Measurements from ENCODE around the gene RASAL2. TPM values are rescaled to one million over a fixed set of nuclear protein-coding genes. Genes with fewer than 3 reads are reported as not detected.
"Not testable (repeated sequence)": the region's sequence is repeated elsewhere in the genome, so short reads cannot be mapped to it uniquely, and the experiment has no call there.

Gene RASAL2
- total RNA-seq, 2 donors from 2014 or later, result 9.9 to 20.4 TPM

DNA sequence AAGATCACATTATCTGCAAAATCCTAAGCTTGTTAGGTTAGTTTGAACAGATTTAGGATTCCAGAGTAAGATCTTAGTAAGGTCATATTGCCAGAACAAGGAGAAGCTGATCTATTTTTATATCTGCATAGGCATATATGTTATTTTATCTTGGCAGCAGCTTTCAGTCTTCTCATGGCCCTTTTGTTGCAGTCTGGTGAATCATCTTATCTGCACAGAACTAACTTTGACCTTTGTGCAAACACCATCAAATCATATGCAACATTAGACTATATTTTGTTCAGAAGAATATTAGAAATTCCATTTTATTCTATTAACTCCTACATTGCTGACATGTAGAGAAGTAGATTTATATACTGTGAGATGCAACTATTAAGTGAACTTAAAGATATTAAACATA lies 295.5 kb downstream of the RASAL2 start:
- no peak overlapping the region for H3K27ac ChIP-seq
- TF ChIP-seq POLR2A (IDR thresholded peaks at IDR 0.05) (no peak), CTCF (IDR thresholded peaks at IDR 0.05) (no peak)
- no peaks in the 10 kb centered on the region for H3K4me1 ChIP-seq
- intact Hi-C loops (cut with DNase I), result no loop called here
- ATAC-seq, result no peak
- H3K4me3 ChIP-seq, result no peak overlapping the region
- H3K36me3 ChIP-seq (replicated peaks in 1 of 2; ENCODE audit: insufficient read depth in 1 of 2, low read depth in 2 of 2), result no peaks in the 10 kb centered on the region
- DNase-seq, result no peak
- no peaks in the 10 kb centered on the region for H3K27me3 ChIP-seq
- no peaks in the 10 kb centered on the region for H3K9me3 ChIP-seq

- H3K4me3 ChIP-seq; H3K4me1 ChIP-seq; ATAC-seq; H3K36me3 ChIP-seq (replicated peaks in 1 of 2; ENCODE audit: insufficient read depth in 1 of 2, low read depth in 2 of 2); DNase-seq; H3K27ac ChIP-seq; H3K9me3 ChIP-seq; intact Hi-C loops (cut with DNase I); H3K27me3 ChIP-seq: not testable (repeated sequence)
- 91 to 92% methylated on average over 8 of the region's 8 CpGs for WGBS, 2 donors
Measured at GRCh38 chr1:178390280-178390679, 296.4 kb downstream of the RASAL2 start.

GRCh38 chr1:178393370-178393769 lies 299.5 kb downstream of the RASAL2 start:
- intact Hi-C loops (cut with DNase I), result no loop called here
- ATAC-seq (no peak), DNase-seq (no peak)
- no peaks in the 10 kb centered on the region for H3K27me3 ChIP-seq
- no peaks in the 10 kb centered on the region for H3K4me1 ChIP-seq
- H3K9me3 ChIP-seq, result no peaks in the 10 kb centered on the region
- 88 to 89% methylated on average over 10 of the region's 10 CpGs for WGBS, 2 donors
- H3K36me3 ChIP-seq (replicated peaks in 1 of 2; ENCODE audit: insufficient read depth in 1 of 2, low read depth in 2 of 2), result no peaks in the 10 kb centered on the region
- no peak overlapping the region for H3K27ac ChIP-seq
- H3K4me3 ChIP-seq, result no peak overlapping the region
- TF ChIP-seq POLR2A (IDR thresholded peaks at IDR 0.05), result no peak
- no peak for TF ChIP-seq CTCF (IDR thresholded peaks at IDR 0.05)

DNA sequence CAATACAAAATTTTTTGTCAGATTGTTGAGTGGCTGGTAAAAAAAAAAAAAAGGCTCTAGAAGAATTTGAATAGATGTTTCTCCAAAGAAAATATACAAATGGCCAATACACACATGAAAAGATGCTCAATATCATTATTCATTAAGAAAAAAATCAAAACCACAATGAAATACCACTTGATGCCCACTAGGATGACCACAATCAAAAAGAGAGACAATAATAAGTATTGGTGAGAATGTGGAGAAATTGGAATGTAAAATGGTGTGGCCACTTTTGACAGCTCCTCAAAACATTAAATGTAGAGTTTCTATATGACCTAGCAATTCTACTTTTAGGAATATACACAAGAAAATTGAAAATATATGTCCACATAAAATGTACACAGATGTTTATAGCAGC lies 302.9 kb downstream of the RASAL2 start:
- H3K36me3 ChIP-seq (replicated peaks in 1 of 2; ENCODE audit: insufficient read depth in 1 of 2, low read depth in 2 of 2), result no peaks in the 10 kb centered on the region
- H3K4me1 ChIP-seq, result no peaks in the 10 kb centered on the region
- no peak for DNase-seq
- intact Hi-C loops (cut with DNase I), result no loop called here
- H3K27ac ChIP-seq, result no peak overlapping the region
- H3K27me3 ChIP-seq, result no peaks in the 10 kb centered on the region
- H3K9me3 ChIP-seq, result no peaks in the 10 kb centered on the region
- ATAC-seq, result no peak
- H3K4me3 ChIP-seq, result no peak overlapping the region
- no peak for TF ChIP-seq POLR2A (IDR thresholded peaks at IDR 0.05)
- TF ChIP-seq CTCF (IDR thresholded peaks at IDR 0.05), result no peak

GRCh38 chr1:178397678-178398077 lies 303.8 kb downstream of the RASAL2 start:
- intact Hi-C loops (cut with DNase I), result no loop called here
- no peaks in the 10 kb centered on the region for H3K9me3 ChIP-seq
- H3K4me1 ChIP-seq, result no peaks in the 10 kb centered on the region
- no peak for DNase-seq
- no peaks in the 10 kb centered on the region for H3K36me3 ChIP-seq (replicated peaks in 1 of 2; ENCODE audit: insufficient read depth in 1 of 2, low read depth in 2 of 2)
- H3K4me3 ChIP-seq, result no peak overlapping the region
- H3K27me3 ChIP-seq, result no peaks in the 10 kb centered on the region
- no peak overlapping the region for H3K27ac ChIP-seq
- 76 to 86% methylated on average over 2 of the region's 2 CpGs for WGBS, 2 donors
- no peak for ATAC-seq
- TF ChIP-seq CTCF (IDR thresholded peaks at IDR 0.05) (no peak), POLR2A (IDR thresholded peaks at IDR 0.05) (no peak)
